ENCODE data around the gene CTNNA2.

The CTNNA2 gene

DNA sequence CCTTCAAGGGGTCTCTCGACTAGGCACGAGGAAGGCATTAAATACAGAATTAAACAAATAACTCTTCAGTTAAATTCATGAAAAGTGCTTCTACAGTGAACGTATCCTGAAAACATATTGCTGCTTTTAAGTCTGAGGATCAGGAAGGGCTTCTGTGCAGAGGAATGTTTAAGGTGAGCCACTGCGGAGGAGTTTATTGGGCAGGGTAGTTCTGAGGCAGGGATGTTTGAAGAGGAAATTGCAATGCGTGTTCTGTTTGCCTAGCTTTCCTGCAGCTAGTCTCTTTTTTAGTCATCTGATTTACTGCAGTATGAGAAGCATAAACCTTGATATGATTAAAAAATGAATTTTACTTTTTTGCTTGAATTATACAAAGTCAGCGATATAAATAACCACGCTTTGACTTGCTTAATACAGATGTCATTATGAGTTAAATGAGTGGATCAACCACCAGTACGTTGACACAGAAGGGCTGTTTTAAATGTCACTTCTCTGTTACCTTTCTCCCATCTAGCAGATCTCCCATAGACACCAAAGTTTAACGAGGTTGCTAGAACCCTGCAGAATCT is 98.7 kb downstream of the CTNNA2 start:
- no peak for DNase-seq (ENCODE audit: low read depth in 1 of 2, low spot score in 1 of 2)

DNA sequence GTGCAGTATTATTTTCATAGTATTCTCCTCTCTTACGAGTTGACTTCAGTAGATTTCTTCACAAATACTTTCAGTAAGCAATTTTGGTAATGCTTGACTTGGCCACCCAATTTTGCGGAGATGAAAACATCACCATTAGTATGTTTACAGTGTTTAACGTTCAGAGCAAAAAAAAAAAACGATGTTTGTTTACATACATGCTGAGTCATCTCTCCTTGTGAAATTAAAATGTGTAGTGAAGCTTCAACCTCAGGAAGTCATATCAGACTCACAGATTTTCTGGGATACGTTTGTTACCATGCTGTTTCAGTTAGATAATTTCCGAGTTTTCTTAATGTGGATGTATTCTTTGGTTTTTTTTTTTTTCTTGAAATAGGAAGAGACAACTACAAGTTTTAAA is 100.1 kb downstream of the CTNNA2 start:
- no peak for DNase-seq (ENCODE audit: low read depth in 1 of 2, low spot score in 1 of 2)

DNA sequence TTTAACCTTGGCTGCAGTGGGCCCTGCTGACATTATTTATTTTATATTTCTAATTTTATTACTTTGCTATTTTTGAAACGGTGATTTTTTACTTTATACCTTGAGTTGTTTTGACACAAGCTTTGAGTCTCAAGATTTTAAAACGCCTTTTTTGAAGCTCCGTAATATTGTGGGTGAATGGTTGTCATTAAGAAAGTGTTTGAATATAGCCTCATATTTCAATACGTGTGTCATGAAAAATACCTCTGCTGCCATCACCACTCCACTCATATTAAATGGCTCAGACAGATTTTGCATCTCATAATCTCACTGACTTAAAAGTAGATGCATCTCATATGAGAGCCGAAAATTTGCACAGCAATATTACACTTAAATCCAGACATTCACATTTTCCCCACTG is 106.6 kb downstream of the CTNNA2 start:
- no peak for DNase-seq (ENCODE audit: low read depth in 1 of 2, low spot score in 1 of 2)

DNA sequence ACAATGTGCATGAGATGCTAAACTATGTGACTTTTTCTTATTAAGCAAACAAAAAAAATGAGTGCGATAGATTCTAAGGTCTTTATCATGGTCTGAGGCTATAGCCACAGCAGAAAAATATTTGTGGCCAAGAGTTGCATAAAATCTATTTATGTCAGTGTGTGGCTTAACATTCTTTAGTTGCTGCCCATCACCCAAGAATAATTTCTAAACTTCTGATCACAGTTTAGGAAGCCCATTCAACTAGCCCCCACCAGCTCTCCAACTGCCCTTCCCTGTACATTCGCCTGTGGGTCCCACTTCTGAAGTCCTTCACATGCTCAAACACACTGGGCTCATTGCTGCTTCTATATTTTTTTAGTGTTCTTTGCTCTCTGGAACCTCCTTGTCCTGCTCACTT is 107.1 kb downstream of the CTNNA2 start:
- no peak for DNase-seq (ENCODE audit: low read depth in 1 of 2, low spot score in 1 of 2)

DNA sequence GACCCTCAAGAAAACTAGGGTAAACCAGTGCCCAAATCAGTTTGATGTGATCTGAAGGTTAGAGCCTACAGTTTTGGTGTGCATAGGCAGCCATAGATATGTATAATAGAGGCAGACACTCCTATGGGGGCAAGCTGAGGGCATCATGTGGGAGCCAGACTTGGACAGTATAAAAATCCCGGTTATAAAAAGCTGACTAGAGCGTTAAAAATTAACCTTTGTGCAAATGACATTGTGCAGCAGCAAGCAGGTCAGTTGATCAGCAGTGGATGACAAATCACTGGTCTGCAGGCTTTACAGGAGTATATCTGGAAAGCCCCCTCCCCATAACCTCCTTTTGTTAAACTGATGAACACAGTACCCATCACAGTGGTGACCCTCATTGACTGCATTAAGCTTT is 107.8 kb downstream of the CTNNA2 start:
- no peak for DNase-seq (ENCODE audit: low read depth in 1 of 2, low spot score in 1 of 2)

DNA sequence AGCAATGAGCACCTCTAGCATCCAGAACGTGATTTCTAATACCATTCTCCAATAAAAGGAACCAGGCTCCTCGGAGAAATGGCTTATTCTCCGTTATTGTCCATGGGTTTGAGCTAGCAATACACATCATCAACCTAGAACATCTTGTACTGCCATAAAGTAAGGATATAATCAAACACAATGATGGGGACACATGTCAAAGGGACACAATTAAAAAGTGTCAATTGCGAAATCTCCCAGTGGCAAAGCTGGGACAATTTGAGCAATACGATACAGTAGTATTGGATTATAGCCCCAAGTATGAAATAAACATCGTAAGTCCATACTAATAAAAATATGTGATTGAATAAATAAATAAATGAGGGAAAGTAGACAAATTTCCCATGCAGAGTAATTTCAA is 108.4 kb downstream of the CTNNA2 start:
- DNase-seq (ENCODE audit: low read depth in 1 of 2, low spot score in 1 of 2) = no peak

DNA sequence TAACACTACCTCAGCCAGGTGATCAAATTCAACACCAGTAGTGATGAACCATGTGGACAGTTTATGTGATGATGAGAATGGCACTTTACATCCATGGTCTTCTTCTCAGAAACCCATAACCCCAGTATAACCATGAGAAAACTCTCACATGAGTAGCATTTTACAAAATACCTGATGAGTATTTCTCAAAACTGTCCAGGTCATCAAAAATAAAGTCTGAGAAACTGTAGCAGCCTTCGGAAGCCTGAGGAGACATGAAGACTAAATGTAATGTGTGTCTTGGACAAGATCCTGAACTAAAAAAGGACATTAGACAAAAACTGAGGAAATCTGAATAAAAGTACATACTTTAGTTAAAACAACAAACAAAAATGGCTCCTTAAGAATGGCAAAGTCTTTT is 108.9 kb downstream of the CTNNA2 start:
- DNase-seq (ENCODE audit: low read depth in 1 of 2, low spot score in 1 of 2) = no peak

DNA sequence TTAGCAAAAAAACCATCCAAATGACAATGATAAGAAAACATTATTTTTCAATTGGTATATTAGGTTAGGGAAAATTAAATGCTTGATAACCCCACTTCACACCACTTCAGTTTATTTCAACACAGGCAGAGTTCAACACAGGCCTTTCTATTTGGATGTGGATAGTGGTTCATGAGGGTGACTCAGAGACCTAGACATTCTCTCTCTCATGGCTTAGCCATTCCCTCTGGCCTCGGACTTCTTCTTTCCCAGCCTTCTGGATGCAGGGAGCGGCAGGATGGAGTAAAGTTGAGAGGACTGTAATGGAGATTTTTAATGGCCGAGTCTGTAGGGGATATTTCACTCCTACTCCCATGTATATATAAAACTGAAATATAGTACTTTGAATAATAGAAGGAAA is 109.7 kb downstream of the CTNNA2 start:
- DNase-seq (ENCODE audit: low read depth in 1 of 2, low spot score in 1 of 2) = no peak

DNA sequence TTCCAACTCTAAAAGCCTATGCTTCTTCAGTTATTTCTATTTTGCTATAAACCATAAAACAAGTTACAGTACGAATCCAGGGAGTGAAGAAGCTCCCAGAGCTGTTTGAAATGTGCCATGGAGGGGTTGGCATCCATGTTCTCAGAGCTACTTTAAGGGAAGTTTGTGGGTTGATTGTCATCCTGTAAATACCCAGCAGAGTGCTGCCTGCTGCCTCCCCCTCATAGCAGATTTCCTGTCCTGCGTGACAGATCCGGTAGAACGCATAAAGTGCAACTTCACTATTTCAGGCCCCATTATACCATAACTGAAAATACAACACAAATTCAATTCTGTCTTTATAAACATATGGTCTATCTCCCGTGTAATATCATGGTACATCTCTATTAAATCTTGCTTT is 114.4 kb downstream of the CTNNA2 start:
- no peak for DNase-seq (ENCODE audit: low read depth in 1 of 2, low spot score in 1 of 2)

DNA sequence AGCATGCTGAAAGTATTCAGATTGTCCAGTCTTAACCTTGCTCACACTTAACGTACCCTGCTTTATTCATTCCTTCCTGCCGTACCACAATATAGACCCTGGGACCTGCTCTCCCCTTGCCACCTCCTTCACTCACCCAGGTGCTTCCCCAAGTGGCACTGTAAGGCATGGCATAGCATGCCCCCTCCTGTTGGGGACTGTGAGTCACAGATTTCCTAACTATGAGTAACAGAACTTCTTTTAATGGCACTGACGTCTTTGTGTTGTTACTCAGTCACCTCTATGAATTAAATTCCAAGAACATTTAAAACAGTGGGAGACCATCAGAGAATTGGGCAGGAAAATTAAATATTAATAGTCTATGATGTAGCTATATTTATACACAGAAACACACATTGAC is 117.2 kb downstream of the CTNNA2 start:
- DNase-seq (ENCODE audit: low read depth in 1 of 2, low spot score in 1 of 2) = no peak

DNA sequence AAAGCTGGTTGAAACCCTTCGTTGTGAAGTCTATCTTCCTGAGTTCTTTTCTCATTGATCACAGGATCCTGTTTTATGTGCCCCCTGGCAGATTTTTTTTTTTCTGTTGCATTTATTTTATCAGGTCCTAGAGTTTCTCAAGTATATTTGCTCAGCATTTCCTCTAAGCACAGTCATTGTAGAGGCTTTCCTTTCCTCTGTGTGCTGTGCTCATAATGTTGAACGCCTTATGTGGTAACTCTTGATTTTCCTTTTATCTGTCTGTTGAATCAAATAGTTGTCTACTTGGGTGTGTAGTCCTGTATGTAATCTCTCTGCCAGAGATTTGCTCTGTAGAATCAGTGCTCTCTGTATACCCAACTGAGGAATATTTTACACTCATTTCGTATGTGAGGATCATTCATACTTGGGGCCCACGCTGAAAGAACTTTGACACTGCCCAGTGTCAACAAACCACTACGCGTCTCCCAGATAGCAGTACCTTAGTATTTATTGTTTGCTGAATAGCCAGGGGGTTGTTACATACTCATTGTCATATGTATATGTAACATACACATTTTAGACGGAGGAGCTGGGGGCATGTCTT is 118.2 kb downstream of the CTNNA2 start:
- no peak for DNase-seq (ENCODE audit: low read depth in 1 of 2, low spot score in 1 of 2)

DNA sequence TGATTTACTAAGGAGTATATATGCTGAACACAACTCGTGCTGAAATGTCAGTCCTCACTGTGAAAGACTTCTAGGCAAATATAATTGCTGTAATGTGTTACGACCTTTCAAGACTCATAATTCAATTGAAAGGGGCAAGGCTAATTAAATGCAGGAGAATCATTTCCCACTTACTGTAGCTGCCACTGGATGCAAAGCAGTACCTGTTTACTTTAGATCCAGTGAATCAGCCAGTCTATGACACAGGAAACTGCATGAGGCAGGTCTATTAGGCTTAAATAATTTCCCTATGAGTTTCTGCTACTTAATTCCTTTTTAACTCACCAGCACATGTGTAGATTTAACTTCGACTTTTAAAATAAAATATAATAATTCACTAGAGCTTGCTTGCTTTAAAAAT is 125.6 kb downstream of the CTNNA2 start:
- no peak for DNase-seq (ENCODE audit: low read depth in 1 of 2, low spot score in 1 of 2)

DNA sequence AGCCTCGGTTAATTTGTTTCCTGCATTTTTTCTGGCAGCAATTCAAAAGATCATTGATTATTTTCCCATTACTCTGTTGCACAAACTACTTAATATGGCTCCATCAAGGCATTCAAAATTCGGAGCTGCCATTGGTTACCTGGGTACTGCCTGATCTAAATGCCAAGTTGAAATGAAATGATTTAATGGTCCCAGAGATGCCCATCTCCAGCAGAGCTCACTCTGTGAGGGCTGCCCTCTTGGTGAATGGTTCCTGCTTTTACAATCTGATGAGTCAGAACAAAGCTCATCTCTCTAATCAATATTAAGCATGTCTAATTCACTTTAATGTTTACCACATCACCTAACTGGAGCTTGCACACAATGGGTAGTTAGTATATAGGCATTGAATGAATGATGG is 126.1 kb downstream of the CTNNA2 start:
- DNase-seq (ENCODE audit: low read depth in 1 of 2, low spot score in 1 of 2) = no peak

DNA sequence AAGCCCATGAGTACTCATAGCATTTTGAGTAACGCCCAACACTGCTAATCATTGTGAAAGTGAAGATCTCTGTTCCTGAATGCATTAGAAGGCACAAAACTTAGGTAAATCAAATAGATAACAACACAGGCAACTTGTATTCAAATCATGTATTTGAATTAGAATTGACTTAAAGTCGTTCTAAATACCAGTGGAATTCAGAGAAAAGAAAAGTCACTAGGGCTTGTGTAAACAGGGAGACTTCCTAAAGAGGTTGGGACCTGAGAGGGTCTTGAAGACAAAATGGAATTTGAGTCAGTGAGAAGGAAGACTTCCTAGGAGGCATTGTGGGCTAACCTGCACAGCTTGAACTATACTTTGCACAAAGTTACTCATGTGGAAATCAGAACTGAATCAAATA is 127.2 kb downstream of the CTNNA2 start:
- no peak for DNase-seq (ENCODE audit: low read depth in 1 of 2, low spot score in 1 of 2)

DNA sequence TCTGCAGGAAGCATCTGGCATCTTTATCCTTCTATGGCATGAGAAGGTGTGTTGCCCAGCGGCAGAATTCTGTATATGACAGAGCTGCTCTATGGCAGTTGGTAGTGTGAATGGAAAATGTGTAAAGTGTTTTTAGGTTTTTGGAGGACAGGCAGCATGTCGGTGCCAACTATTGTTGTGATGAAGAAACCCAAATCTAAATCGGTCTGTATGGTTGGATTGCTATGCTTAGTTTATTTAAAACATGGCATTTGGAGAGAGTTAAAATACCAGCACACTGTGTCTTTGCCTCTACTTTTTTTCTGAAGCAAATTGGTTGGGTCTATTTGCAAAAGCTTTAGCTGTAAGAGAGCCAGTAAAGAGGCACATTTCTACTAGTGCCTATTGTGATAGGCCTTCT is 136.7 kb downstream of the CTNNA2 start:
- no peak for DNase-seq (ENCODE audit: low read depth in 1 of 2, low spot score in 1 of 2)

DNA sequence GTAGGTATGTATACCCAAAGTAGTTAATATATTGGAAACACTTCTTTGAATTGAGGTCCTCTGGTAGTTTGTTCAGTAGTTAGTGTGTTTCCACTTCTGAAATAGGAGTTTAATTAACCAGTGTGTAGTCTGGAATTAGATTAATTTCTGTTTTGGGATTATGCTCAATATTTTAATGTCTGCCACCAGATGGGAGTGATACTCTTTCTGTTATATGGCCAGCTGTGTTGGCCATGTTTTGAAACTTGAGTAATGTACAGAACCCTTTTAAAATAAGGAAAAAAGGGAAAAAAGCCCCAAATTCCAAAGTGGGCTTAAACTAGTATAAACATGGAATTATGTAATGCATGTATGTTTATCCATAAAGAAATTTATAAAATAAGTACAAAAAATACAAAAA is 147.7 kb downstream of the CTNNA2 start:
- DNase-seq (ENCODE audit: low read depth in 1 of 2, low spot score in 1 of 2) = no peak

DNA sequence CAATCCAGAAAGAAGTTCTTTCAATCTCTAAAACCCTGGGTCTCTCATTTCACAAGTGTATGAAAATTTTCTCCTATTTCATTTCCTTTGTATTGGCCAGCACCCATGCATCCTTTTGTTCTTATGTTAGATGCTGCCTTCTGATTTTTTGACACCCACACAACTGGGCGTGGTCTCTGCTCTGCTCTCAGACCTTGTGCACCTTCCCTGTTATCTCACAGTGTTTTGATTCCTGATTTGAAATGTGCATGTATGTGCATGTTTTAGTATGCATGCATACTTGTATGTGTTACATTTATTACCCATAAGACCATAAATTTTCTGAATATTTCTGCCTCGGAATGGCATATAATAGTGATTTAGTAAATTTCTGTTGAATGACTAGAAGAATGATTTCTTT is 152.2 kb downstream of the CTNNA2 start:
- no peak for DNase-seq (ENCODE audit: low read depth in 1 of 2, low spot score in 1 of 2)

DNA sequence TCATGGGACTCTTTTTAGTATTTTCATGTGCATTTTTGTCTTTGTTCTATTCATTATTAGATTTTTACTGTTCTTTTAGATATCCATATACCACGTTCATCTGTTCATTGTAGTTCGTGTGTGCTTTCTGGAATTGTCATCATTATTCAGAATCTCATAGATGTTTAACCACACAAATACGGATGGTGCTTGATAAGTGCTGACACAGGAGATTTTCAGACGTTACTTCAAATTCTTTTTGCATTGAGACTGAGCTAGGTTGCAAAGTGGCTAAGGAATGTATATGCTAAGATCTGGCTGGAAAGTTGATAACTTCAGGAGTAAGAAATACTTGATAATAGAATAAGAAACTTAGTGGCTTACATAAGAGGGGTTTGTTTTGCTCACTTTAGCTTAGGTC is 153.6 kb downstream of the CTNNA2 start:
- no peak for DNase-seq (ENCODE audit: low read depth in 1 of 2, low spot score in 1 of 2)

DNA sequence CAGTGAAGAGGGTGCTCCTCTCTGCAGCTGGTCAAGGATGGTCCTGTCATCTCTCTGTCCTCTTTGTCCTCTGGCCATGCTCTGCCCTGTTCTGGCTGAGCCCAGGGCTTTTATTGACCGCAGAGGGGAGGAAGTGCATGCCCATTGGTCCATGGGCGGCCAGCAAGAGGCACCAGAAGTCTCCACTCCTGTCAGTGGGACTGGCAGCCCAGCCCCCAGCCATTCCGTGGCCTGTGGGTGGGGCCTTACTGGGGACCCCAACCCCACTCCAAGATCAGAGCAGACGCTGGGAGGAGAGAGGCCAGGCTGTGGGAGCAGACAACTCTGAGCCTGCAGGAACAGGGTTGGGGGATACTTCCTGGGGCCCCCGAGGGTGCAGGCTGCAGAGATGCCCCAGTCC is 156.9 kb downstream of the CTNNA2 start:
- DNase-seq (ENCODE audit: low read depth in 1 of 2, low spot score in 1 of 2) = no peak

DNA sequence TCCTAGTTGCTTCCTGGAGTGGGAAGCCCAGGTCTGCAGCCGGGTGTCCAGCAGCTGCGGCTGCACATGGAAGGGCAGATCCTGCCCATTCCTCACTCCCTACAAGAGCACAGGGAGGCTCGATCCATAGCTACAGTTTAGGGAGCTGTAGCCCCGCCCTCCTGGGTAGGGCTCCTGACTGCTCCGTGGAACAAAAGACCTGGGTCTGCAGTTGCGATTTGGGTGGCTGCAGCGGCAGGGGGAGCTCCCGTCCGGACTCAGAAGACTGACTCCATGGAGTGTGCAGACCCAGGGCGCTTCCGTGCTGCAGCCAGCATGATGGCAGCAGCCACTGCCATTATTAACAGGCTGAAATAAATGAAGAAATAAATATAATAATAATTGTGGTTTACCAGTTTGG is 157.3 kb downstream of the CTNNA2 start:
- no peak for DNase-seq (ENCODE audit: low read depth in 1 of 2, low spot score in 1 of 2)

DNA sequence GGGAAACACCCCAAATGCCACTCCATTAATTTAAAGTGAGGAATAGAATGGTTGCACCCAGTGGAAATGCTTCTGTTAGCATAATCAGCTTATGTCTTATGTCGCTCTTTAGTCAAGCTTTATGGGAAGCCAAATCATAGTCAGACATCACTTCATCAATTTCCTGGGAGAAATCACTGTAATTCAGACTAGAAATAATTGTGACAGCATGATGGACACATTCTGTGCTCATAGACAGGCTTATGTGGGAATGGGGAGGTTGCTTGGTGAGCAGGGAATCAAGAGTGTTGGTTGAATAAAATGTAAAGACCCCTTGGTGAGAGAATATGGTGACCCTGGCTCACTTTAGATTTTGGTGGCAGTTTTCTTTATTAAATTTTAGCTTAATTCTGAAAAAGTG is 174.0 kb downstream of the CTNNA2 start:
- DNase-seq (ENCODE audit: low read depth in 1 of 2, low spot score in 1 of 2) = no peak

DNA sequence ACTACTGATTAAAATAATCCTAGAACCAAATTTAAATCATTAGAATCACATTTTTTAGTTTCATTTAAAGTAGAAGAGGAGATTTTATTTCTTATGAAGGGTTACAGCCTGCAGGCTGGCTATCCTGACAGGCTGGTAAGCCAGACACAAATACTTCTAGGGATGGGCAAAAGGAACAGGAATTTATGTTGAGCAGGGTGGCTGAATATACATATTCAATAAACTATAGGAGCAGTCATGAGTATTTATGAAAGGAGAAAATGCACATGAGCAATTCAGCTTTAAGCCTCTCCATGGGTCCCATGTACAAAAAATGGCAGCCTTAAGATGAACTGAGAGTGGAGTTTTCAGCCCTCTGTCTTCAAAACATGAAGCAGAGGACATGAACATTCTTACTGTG is 182.4 kb downstream of the CTNNA2 start:
- no peak for DNase-seq (ENCODE audit: low read depth in 1 of 2, low spot score in 1 of 2)

DNA sequence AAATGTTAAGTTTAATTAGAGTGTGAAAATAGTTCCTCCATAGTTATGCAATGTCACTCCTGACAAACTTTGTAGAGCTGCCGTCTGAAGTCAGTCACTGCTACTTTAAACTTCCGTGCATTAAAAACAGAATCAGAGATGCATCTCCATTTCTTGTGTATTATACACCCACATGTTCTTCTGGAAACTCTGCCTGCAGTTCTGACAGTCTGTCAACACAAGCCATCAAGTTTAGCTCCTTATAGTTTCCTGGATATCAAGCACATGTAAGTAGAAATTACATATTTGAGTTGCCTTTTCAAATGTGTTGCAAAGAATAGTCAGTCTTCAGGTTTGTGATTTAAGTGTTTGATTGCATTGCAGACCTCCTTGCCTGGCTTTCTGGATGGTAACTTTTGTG is 184.3 kb downstream of the CTNNA2 start:
- no peak for DNase-seq (ENCODE audit: low read depth in 1 of 2, low spot score in 1 of 2)

DNA sequence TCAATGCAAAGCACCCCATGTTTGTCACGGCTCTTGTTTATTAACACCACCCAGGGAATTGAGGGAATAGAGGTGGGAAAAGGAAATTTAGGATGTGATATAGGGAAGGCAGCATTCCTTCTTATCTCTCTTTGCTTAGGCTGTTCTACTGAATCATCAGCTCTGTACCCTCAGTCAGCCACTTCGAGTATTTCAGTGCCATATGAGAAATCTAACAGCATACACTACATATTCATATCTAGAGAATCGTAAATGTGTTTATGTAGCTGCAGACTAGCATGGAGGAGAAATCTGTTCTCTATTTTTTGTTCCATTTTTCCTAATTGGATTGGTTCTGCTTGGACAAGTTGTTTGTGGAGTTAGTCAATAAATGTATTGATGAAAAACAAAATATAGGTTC is 187.8 kb downstream of the CTNNA2 start:
- no peak for DNase-seq (ENCODE audit: low read depth in 1 of 2, low spot score in 1 of 2)

All from stimulated activated CD4-positive, alpha-beta T cell treated with anti-CD3 and anti-CD28 coated beads, Interleukin-15, amount 100 ng/mL, for 1 hour (primary cell).